ENCODE measurements around the gene AGAP6.
"Not testable (repeated sequence)": the region's sequence is repeated elsewhere in the genome, so short reads cannot be mapped to it uniquely, and the experiment has no call there.

The AGAP6 gene

GRCh38 chr10:50055494-50056292, 67.5 kb downstream of the AGAP6 start:
- H3K27ac ChIP-seq (ENCODE audit: low read depth, low read length); H3K36me3 ChIP-seq (ENCODE audit: control insufficient read depth in 5 of 5, insufficient read depth in 5 of 5, low read length in 5 of 5); H3K9me3 ChIP-seq (ENCODE audit: control insufficient read depth in 5 of 5, low read length in 5 of 5); H3K9ac ChIP-seq (ENCODE audit: low read length in 5 of 5); H3K4me1 ChIP-seq (ENCODE audit: control insufficient read depth in 5 of 5, insufficient read depth in 5 of 5, low read length in 5 of 5); H3K27me3 ChIP-seq (ENCODE audit: control insufficient read depth in 5 of 5, insufficient read depth in 4 of 5, low read length in 5 of 5); H3K4me3 ChIP-seq (ENCODE audit: low read depth in 1 of 5, low read length in 5 of 5): not testable (repeated sequence)

- not testable (repeated sequence) for H3K27ac ChIP-seq (ENCODE audit: low read depth, low read length); H3K27me3 ChIP-seq (ENCODE audit: control insufficient read depth in 5 of 5, insufficient read depth in 4 of 5, low read length in 5 of 5); H3K4me1 ChIP-seq (ENCODE audit: control insufficient read depth in 5 of 5, insufficient read depth in 5 of 5, low read length in 5 of 5); H3K36me3 ChIP-seq (ENCODE audit: control insufficient read depth in 5 of 5, insufficient read depth in 5 of 5, low read length in 5 of 5); H3K4me3 ChIP-seq (ENCODE audit: low read depth in 1 of 5, low read length in 5 of 5); H3K9me3 ChIP-seq (ENCODE audit: control insufficient read depth in 5 of 5, low read length in 5 of 5); H3K9ac ChIP-seq (ENCODE audit: low read length in 5 of 5)
These were observed 68.4 kb downstream of the AGAP6 start for GRCh38 chr10:50056654-50057053.

GRCh38 chr10:50058727-50059126, 70.5 kb downstream of the AGAP6 start:
- not testable (repeated sequence) for H3K27ac ChIP-seq (ENCODE audit: low read depth, low read length)

GRCh38 chr10:50059946-50060345, 71.7 kb downstream of the AGAP6 start:
- not testable (repeated sequence) for H3K9me3 ChIP-seq (ENCODE audit: control insufficient read depth in 5 of 5, low read length in 5 of 5); H3K27ac ChIP-seq (ENCODE audit: low read depth, low read length); H3K4me3 ChIP-seq (ENCODE audit: low read depth in 1 of 5, low read length in 5 of 5); H3K36me3 ChIP-seq (ENCODE audit: control insufficient read depth in 5 of 5, insufficient read depth in 5 of 5, low read length in 5 of 5); H3K27me3 ChIP-seq (ENCODE audit: control insufficient read depth in 5 of 5, insufficient read depth in 4 of 5, low read length in 5 of 5); H3K4me1 ChIP-seq (ENCODE audit: control insufficient read depth in 5 of 5, insufficient read depth in 5 of 5, low read length in 5 of 5); H3K9ac ChIP-seq (ENCODE audit: low read length in 5 of 5)

More at GRCh38 chr10:50058727-50059126, 70.5 kb downstream of the AGAP6 start:
- H3K4me3 ChIP-seq (ENCODE audit: low read depth in 1 of 5, low read length in 5 of 5); H3K36me3 ChIP-seq (ENCODE audit: control insufficient read depth in 5 of 5, insufficient read depth in 5 of 5, low read length in 5 of 5); H3K4me1 ChIP-seq (ENCODE audit: control insufficient read depth in 5 of 5, insufficient read depth in 5 of 5, low read length in 5 of 5); H3K9ac ChIP-seq (ENCODE audit: low read length in 5 of 5); H3K9me3 ChIP-seq (ENCODE audit: control insufficient read depth in 5 of 5, low read length in 5 of 5); H3K27me3 ChIP-seq (ENCODE audit: control insufficient read depth in 5 of 5, insufficient read depth in 4 of 5, low read length in 5 of 5): not testable (repeated sequence)

All from subcutaneous abdominal adipose tissue (tissue), 5 donors.